Measurements from ENCODE around the gene RBMS3. TPM values are rescaled to one million over a fixed set of nuclear protein-coding genes. Genes with fewer than 3 reads are reported as not detected.

RBMS3 gene
- total RNA-seq, 1 donor from 2014 or later, result 3.8 TPM

DNA sequence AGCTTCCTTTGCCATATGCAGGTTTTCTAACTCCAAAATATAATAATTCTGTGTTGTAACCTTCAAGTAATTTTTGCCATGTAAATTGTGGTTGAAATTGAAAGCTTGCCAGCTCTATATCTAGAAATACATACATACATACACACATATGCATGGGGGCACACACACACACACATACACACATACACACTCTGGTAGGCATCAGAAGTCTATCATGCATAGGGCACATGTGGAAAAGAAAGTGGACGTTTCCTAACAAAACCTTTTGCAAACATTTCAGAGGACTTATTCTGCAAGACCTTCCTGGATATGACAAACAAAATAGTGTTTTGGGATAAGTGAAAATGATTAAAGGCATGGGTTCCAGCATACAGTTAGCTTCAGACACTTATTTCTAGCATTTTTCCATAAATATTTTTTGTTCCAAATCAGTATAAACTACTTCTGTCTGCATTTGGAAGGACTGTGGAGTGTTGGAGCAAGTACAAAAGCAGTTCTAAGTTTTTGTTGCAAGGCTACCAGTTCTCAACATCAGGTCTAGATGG, 578.9 kb downstream of the RBMS3 start:
- Mint-ChIP-seq H3K27ac (no peak overlapping the region), H3K36me3 (ENCODE audit: insufficient read depth) (no peaks in the 10 kb centered on the region), H3K4me3 (ENCODE audit: low read depth) (no peak overlapping the region), H3K27me3 (peaks cover 3% of the 10 kb centered on the region), H3K4me1 (ENCODE audit: low read depth) (peaks cover 2% of the 10 kb centered on the region), H3K9me3 (ENCODE audit: low read depth) (peaks cover 3% of the 10 kb centered on the region)
- DNase-seq (ENCODE audit: low spot score, unreplicated experiment), result no peak
- TF ChIP-seq, protein P1, sequence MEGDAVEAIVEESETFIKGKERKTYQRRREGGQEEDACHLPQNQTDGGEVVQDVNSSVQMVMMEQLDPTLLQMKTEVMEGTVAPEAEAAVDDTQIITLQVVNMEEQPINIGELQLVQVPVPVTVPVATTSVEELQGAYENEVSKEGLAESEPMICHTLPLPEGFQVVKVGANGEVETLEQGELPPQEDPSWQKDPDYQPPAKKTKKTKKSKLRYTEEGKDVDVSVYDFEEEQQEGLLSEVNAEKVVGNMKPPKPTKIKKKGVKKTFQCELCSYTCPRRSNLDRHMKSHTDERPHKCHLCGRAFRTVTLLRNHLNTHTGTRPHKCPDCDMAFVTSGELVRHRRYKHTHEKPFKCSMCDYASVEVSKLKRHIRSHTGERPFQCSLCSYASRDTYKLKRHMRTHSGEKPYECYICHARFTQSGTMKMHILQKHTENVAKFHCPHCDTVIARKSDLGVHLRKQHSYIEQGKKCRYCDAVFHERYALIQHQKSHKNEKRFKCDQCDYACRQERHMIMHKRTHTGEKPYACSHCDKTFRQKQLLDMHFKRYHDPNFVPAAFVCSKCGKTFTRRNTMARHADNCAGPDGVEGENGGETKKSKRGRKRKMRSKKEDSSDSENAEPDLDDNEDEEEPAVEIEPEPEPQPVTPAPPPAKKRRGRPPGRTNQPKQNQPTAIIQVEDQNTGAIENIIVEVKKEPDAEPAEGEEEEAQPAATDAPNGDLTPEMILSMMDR (IDR thresholded peaks at IDR 0.05; ENCODE audit: unreplicated experiment), result no peak

DNA sequence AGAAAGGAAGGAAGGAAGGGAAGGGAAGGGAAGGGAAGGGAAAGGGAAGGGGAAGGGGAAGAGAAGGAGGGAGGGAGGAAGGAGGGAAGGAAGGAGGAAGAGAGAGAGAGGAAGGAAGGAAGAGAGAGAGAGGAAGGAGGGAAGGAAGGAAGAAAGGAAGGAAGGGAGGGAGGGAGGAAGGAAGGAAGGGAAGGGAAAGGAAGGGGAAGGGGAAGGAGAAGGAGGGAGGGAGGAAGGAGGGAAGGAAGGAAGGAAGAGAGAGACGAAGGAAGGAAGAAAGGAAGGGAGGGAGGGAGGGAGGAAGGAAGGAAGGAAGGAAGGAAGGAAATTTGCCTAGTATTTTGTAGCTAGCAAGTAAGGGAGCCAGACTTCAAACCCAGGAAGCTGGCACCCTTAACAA, 583.9 kb downstream of the RBMS3 start:
- Mint-ChIP-seq H3K36me3 (ENCODE audit: insufficient read depth) (no peaks in the 10 kb centered on the region), H3K9me3 (ENCODE audit: low read depth) (peaks cover 3% of the 10 kb centered on the region), H3K4me3 (ENCODE audit: low read depth) (no peak overlapping the region), H3K27me3 (peaks cover 3% of the 10 kb centered on the region), H3K27ac (no peak overlapping the region), H3K4me1 (ENCODE audit: low read depth) (peaks cover 9% of the 10 kb centered on the region)
- DNase-seq (ENCODE audit: low spot score, unreplicated experiment), result no peak
- TF ChIP-seq, protein P1 (IDR thresholded peaks at IDR 0.05; ENCODE audit: unreplicated experiment), result no peak

DNA sequence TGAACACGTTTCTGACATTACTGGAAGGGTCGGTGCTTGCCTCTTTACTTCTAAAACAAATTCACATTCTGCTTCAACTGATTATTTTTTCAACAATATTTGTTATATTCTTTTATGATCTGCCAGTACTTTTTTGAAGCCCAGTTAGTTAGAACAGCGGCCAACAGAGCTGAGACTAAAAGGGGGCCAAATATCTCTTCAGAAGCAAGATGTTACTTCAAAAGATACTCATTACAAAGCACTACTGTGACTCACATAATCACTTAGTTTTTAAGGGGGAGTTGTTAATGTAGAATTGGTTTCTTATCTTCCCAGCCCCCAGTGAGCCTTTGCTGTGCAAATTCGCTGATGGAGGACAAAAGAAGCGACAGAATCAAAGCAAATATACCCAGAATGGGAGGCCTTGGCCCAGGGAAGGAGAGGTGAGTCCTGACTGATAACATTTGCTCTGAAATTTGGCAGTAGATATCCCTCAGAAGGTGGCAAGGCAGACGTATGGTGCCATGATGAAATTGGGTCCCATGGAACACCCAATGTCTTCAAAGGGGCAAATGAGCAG, 587.8 kb downstream of the RBMS3 start:
- TF ChIP-seq, protein P1 (IDR thresholded peaks at IDR 0.05; ENCODE audit: unreplicated experiment), result no peak
- no peak overlapping the region for H3K4me3 Mint-ChIP-seq (ENCODE audit: low read depth)
- H3K4me1 Mint-ChIP-seq (ENCODE audit: low read depth), result peaks cover 7% of the 10 kb centered on the region

DNA sequence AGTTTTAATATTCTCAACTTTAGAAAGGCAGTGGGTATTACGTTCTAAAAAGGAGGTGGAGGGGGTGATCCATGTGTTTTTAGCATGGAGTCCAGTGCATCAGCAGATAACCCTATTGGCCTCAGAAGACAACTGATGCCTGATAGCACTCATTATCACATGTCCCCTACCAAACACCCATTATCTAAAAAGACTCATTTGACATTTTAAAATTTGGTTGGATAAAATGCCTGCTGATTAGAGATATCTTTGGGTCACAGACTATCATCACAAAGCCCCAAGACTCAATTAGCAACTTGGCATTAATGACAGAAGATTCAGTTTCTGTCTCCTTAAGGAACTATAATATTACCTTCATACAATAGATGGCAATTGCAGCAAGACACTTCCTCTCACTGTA, 589.3 kb downstream of the RBMS3 start:
- Mint-ChIP-seq H3K27me3 (no peaks in the 10 kb centered on the region), H3K4me1 (ENCODE audit: low read depth) (peaks cover 7% of the 10 kb centered on the region), H3K9me3 (ENCODE audit: low read depth) (peaks cover 14% of the 10 kb centered on the region), H3K36me3 (ENCODE audit: insufficient read depth) (peaks cover 2% of the 10 kb centered on the region), H3K27ac (no peak overlapping the region), H3K4me3 (ENCODE audit: low read depth) (no peak overlapping the region)
- TF ChIP-seq, protein P1 (IDR thresholded peaks at IDR 0.05; ENCODE audit: unreplicated experiment), result no peak
- DNase-seq (ENCODE audit: low spot score, unreplicated experiment), result no peak

More for the DNA sequence above, 587.8 kb downstream of the RBMS3 start:
- Mint-ChIP-seq H3K27me3 (no peaks in the 10 kb centered on the region), H3K9me3 (ENCODE audit: low read depth) (peaks cover 10% of the 10 kb centered on the region), H3K27ac (no peak overlapping the region), H3K36me3 (ENCODE audit: insufficient read depth) (peaks cover 2% of the 10 kb centered on the region)
- no peak for DNase-seq (ENCODE audit: low spot score, unreplicated experiment)

GRCh38 chr3:29871087-29871486, 590.2 kb downstream of the RBMS3 start:
- no peaks in the 10 kb centered on the region for H3K27me3 Mint-ChIP-seq
- H3K4me3 Mint-ChIP-seq (ENCODE audit: low read depth), result no peak overlapping the region
- peaks cover 14% of the 10 kb centered on the region for H3K9me3 Mint-ChIP-seq (ENCODE audit: low read depth)
- DNase-seq (ENCODE audit: low spot score, unreplicated experiment), result no peak
- H3K4me1 Mint-ChIP-seq (ENCODE audit: low read depth), result peaks cover 7% of the 10 kb centered on the region
- no peak overlapping the region for H3K27ac Mint-ChIP-seq
- H3K36me3 Mint-ChIP-seq (ENCODE audit: insufficient read depth), result peaks cover 2% of the 10 kb centered on the region
- TF ChIP-seq, protein P1 (IDR thresholded peaks at IDR 0.05; ENCODE audit: unreplicated experiment), result no peak
